GM08714 (cell line): ENCODE measurements around the gene EXO5.
"Not testable (repeated sequence)": the region's sequence is repeated elsewhere in the genome, so short reads cannot be mapped to it uniquely, and the experiment has no call there.

ENCODE experiments used
- H3K4me3 ChIP-seq: fragments of 200-500 bp; sonication (Bioruptor generic); 2 replicates; pipeline ENCODE4 v1.5.1; 2014; ENCODE audit warnings: mild to moderate bottlenecking, low read length, inconsistent platforms
- ZNF274 ChIP-seq: IDR thresholded peaks from 2 replicates; pipeline ENCODE4 v1.6.1; 2012; ENCODE audit warnings: mild to moderate bottlenecking, low read depth, low read length

EXO5 gene, protein sequence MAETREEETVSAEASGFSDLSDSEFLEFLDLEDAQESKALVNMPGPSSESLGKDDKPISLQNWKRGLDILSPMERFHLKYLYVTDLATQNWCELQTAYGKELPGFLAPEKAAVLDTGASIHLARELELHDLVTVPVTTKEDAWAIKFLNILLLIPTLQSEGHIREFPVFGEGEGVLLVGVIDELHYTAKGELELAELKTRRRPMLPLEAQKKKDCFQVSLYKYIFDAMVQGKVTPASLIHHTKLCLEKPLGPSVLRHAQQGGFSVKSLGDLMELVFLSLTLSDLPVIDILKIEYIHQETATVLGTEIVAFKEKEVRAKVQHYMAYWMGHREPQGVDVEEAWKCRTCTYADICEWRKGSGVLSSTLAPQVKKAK

DNA sequence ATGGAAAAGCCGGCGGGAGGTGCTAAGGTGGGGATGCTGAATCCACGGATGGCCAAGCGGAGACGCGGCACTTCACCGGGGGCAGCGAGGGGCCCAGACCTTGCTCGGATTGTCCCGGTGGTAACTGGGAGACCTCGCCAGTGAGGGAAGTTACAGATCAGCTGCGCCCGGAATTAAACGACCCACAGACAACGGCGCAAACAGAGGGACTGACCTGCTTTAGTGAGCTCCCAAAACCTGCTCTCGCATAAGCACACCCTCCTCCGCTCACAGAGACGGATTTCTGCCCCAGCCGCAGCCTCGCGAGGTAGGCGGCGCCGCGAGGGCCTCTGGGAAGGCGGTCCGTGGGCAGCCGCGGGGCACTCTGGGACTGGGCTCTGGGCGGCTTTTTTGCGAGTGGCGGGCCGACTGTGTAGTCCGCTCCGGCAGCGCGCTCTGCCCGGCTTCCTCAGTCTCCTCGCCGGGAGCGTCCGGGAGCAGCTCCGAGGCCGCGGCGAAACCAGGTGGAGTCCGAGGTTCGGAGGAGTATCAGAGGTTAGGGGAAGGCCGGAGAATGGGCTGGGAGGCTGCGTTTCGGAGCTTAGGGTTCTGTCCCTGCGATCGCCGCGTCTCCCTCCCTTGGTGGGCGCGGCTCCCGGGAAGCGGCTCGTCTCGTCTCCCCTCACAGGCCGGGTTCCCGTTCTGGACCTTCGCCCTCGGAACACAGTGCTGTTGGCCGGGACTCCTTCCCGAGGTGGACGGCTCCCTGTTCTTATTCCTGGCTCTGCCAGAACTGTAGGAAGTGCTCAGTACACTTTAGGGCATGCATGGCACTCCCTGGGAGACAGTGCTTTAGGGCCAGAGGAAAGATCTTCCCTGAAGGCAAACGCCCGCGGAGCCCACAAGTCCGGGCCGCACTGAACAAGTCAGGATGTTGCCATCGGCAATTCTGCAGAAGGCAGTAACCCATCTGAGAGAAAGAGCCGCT, at the start of gene EXO5:
Gene EXO5 (plus strand): TSS at position 393 of the 967 bp plus-strand sequence. CDS start 5,778 bp downstream, outside the sequence.
- H3K4me3 ChIP-seq = peak within 1 kb of the TSS; percentile 68
- TF ChIP-seq ZNF274 = no peak

DNA sequence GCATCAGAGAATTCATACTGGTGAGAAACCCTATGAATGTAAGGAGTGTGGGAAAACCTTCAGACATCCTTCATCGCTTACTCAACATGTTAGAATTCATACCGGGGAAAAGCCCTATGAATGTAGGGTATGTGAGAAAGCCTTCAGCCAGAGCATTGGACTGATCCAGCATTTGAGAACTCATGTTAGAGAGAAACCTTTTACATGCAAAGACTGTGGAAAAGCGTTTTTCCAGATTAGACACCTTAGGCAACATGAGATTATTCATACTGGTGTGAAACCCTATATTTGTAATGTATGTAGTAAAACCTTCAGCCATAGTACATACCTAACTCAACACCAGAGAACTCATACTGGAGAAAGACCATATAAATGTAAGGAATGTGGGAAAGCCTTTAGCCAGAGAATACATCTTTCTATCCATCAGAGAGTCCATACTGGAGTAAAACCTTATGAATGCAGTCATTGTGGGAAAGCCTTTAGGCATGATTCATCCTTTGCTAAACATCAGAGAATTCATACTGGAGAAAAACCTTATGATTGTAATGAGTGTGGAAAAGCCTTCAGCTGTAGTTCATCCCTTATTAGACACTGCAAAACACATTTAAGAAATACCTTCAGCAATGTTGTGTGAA, 45.5 kb upstream of the EXO5 start:
- peak; percentile 98 for TF ChIP-seq ZNF274
- no peak overlapping the region for H3K4me3 ChIP-seq

DNA sequence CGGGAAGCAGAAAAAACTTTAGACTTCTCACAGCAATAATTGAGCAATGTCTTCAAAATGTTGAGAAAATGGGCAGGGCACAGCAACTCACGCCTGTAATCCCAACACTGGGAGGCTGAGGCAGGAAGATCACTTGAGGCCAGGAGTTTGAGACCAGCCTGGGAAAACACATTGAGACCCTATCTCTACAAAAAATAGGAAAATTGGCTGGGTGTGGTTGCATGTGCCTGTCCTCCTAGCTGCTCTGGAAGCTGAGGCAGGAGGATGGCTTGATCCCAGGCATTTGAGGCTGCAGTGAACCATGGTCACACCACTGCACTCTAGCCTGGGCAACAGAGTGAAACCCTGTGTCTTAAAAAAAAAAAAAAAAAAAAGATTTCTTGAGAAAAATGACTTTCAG, 39.2 kb upstream of the EXO5 start:
- TF ChIP-seq ZNF274 = no peak
- H3K4me3 ChIP-seq = no peak overlapping the region

DNA sequence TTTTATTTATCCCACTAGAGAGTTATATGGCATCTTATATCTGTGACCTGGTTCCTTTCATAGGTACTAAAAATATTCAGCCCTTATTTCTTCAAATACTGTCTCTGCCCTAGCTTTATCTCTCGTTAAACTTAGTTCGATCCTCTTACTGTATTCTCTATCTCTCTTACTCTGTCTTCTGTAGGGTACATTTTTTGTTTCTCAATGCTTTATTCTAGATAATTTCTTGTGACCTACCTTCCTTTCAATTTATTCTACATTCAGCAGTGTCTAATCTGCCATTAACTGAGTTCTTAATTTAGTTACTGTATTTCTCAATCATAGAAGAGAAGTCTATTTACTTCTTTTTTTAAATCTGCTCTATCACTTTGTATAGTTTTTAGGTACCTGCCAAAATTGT, 33.3 kb upstream of the EXO5 start:
- H3K4me3 ChIP-seq = no peak overlapping the region
- no peak for TF ChIP-seq ZNF274

DNA sequence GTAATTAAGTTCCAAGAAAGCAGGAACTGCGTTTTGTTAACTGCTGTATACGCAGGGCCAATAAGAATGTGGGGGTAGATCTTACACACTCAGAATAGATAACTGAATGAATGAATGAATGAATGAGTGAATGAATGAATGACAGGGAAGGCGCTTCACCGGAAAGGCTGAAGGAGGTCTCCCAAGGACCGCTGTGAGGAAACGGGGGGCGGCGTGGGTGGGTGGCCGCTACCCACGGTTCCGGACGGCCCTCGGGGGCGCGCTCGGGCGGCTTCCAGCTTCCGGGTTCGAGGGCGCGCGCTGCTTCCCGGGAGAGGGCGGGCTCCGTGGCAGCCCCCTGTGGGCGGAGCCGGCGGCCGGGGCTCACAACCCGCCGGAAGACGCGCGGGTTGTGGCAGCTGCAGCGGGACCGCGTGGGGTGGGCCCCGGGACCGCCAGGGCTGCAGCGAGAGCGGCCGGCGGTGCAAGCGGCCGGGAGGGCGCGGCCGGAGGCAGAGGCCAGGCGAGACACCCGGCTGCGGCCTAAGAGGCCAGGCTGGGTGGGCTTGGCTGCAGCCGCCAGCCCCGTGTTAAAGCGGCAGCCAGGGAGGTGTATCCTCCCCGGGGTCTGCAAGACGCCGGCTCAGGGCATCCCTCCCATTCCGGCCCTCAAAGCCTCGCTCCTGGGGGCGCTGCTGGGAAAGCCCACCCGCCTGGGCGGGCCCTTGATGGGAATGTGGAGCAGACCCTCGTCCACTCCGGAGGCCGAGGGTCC, 31.5 kb upstream of the EXO5 start, which contains the start of gene ZFP69:
Gene ZFP69 (plus strand): TSS at position 367 of the 754 bp plus-strand sequence. CDS start 2,072 bp downstream, outside the sequence.
- H3K4me3 ChIP-seq = peak within 1 kb of the TSS; percentile 66
- TF ChIP-seq ZNF274 = no peak

DNA sequence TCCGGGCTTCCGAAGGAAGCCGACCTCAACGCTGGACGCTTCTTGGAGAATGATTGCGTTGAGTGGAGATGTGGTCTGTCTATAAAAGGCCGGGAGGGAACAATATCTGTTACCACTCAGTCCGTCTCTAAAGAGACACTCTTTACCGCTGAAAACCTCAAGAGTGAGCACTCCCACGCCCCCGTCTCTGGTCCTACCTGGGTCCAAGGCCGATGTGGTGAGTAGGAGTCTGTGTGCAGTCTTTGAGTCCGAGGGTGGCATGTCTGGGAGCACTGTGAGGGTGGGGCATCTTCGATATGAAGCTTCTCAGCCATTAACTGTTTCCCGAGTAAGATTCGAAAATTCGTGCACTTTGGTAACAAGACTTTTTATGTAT, 30.9 kb upstream of the EXO5 start:
- no peak for TF ChIP-seq ZNF274
- peak overlapping the region; percentile 66 for H3K4me3 ChIP-seq

DNA sequence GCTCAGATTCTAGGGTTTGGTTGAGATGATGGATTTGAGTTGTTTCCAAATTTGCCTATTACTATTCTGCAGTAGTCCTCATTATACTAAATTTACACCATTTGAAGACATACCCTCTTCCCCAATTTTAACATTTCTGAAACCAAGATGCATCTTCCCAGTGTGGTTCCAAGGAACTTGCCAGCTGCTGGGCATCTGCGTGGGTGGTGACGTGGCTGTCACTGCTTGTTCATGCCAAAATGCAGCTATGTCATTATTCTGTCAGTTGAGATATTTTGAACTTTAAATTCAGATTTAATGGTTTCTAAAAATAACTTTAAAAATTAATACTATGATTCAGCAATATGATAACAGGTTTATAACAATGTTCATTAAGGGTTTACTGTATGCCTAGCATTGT, 30.3 kb upstream of the EXO5 start:
- no peak for TF ChIP-seq ZNF274
- H3K4me3 ChIP-seq = peak overlapping the region; percentile 66; the same call in 1 of the 2 replicates

DNA sequence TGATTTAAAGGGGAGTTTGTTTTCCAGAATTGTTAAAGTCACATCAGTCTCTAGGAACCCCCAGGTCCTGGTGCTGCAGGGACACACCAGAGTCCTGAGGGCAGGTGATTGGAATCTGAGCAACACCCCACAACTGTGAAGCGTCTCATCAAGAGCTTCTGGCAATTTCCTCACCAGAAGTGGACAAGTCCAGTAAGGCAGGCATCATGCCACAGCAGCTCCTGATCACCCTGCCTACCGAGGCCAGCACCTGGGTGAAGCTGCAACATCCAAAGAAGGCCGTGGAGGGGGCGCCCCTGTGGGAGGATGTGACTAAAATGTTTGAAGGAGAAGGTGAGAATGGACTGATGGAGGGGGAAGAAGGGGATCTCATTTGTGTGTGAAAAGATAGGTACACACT, 29.4 kb upstream of the EXO5 start:
- no peak overlapping the region for H3K4me3 ChIP-seq
- no peak for TF ChIP-seq ZNF274

DNA sequence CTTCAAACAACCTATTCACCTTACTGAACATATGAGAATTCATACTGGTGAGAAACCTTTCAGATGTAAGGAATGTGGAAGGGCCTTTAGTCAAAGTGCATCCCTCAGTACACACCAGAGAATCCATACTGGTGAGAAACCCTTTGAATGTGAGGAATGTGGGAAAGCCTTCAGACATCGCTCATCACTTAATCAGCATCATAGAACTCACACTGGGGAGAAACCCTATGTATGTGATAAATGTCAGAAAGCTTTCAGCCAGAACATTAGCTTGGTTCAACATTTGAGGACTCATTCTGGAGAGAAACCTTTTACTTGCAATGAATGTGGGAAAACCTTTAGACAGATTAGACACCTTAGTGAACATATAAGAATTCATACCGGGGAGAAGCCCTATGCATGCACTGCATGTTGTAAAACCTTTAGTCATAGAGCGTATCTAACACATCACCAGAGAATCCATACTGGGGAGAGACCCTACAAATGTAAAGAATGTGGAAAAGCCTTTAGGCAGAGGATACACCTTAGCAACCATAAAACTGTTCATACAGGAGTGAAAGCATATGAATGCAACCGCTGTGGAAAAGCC, 13.2 kb upstream of the EXO5 start:
- no peak overlapping the region for H3K4me3 ChIP-seq
- peak; percentile 89 for TF ChIP-seq ZNF274

DNA sequence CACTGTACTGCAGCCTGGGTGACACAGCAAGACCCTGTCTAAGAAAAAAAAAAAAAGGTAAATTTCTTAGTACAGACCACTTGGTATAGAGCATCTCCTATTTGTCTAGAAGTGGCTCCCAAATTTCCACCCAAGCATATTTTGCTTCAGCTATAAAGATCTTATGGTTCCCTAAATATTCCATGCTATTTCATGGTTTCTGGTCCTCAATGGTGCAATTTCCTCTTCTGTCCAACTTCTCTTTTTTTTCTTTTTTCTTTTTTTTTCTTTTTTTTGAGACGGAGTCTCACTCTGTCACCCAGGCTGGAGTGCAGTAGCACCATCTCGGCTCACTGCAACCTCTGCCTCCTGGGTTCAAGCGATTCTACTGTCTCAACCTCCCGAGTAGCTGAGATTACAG, 5.9 kb upstream of the EXO5 start:
- not testable (repeated sequence) for H3K4me3 ChIP-seq

DNA sequence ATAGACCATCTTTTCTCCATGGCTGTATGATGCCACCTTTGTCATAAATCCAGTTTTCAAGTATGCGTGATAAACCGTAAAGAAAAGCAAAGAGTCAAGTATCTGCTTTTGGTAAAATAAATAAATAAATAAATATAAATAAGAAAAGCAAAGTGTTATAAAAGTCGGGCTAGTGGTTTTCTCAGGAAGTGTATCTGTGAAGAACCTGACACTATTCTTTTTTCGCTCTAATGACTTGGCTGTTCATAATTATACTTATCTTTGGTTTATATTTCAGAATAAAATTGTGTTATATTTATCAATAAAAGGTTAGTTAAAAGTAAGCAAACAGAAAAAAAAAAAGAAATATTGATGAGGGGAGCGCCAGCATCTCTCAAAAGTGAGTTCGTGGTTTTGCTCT, 594 bp upstream of the EXO5 start:
- no peak for TF ChIP-seq ZNF274
- H3K4me3 ChIP-seq = peak overlapping the region; percentile 68

DNA sequence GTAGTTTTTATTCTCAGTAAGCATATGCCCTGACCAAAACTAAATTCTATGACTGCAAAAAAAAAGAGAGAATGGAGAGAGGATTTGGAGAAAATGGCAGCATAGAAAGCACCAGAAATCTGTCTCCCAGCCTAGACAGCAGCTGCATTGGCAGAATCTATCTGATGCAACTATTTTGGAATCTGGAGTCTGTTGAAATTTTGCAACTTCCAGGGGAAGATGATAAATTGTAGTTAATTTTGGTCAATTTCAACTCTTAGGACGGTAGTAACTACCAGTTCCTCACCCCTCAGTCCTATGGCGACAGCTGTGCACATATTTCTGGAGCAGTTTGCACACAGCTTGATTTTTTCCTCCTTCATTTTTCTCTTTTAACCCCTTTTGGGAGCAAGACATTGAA, 10.9 kb downstream of the EXO5 start:
- TF ChIP-seq ZNF274 = no peak
- H3K4me3 ChIP-seq = no peak overlapping the region

DNA sequence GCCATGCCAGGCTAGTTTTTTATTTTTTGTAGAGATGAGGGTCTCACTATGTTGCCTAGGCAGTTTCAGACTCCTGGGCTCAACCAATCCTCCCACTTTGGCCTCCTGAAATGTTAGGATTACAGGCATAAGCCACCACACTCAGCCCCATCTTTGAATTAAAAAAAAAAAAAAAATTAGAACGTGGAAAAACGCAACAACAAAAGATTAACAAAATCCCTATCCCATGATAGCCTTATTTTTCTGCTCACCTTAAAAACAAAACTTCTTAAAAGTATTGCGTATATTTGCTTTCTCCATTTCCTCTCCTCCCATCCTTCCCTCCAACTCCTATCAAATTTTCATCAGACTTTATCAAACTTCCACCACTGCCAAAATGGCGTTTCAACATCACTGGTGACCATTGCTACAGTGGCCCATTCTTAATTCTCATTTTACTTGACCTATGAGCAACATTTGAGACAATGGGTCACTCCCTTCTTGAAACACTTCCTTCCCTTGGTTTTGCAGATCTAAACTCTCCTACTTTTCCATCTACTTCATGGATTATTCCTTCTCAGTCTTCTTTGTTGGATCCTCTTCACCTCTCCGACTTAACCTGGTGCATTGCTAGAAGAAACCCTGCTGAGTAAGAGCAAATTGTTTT, 22.3 kb downstream of the EXO5 start:
- TF ChIP-seq ZNF274 = no peak
- H3K4me3 ChIP-seq = peak overlapping the region; percentile 94
